COLO668 (cell line): Measurements from ENCODE around the gene UBE3A.
A peak's percentile ranks its signal among the peaks of the same experiment; 100 is the strongest.
"Not testable (repeated sequence)": the region's sequence is repeated elsewhere in the genome, so short reads cannot be mapped to it uniquely, and the experiment has no call there.

Source experiments
- DNase-seq: peaks from one replicate; lab custom pipeline; 2025; ENCODE audit not compliant: unreplicated experiment; lab: John Stamatoyannopoulos, UW

The UBE3A gene

DNA sequence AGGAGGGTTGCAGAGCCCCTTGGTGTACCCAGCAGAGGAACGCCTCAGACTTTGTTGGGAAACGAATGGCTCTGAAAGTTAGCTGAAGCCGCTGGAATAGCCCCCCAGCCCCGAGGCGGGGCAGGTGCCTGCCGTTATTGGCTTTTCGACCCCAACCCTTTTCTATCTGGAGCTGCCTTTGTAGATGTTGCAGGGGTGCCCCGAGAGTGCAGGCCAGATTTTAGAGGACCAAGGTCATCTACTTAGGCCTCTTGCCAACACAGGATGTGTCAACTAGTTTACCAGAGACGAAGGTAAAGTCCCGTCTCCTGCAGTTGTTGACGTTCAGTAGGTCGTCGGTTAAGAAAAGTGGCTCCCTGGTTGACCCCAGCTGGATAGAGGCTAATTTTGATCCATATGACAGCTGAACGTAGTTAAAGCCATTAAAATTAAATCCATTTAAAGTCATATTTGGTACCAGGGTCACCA, 579 bp upstream of the UBE3A start:
- no peak for DNase-seq

DNA sequence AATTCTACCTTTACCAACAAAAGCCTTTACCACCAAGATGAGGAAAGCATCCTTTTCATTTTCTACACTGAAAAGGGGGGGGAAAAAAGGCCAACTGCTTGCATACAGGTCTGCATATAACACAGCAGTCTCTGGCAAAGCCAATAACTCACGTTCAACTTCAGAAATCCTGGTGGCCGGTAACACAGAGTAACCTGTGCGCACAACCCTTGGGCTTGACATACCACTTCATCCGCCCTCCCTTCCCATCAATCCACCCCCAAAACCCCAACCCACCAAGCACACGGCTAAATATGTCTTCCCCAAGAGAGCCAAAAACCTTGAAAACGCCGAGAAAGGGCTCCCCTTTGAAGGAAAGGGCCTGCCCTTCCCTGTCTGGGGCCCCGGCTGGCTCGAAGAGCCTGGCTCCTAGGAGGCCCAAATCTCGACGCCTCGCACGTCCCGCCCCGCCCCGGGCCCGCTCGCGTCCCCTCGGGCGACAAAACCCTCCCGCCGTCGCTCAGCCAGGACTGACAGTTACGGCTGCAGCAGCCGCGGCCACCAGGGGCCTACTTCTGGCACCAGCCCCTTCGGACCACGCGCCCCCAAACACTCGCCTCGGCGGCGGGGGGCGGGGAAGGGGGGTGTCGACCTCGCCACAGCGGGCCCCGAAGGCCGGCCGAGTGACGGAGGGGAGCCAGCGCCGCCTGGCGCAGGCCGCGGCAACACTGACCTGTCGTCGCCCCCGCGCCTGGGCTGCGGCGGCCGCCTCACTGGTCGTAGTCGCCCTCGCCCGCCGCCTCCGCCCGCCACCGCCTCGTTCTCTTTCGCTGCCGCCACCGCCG, 835 bp downstream of the UBE3A start:
- DNase-seq, result peak; percentile 61

DNA sequence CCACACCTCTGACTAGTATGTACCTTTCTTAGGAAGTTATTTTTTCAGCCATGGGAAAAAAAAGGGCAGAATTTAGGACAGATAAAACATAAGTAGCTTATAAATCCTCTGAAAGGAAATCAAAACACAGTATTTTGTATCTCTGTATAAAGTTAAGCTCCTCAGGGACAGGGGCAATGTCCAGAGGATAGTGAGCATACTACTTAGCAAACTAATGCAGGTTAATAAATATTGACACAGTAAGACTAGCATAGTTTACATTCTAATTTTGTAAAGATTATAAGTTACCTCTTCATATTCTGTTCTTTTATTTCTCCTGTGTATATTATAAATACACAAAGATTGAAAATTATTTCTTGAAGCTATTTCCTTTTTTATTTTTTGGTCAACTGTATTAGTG, 2.1 kb downstream of the UBE3A start:
- DNase-seq, result no peak

DNA sequence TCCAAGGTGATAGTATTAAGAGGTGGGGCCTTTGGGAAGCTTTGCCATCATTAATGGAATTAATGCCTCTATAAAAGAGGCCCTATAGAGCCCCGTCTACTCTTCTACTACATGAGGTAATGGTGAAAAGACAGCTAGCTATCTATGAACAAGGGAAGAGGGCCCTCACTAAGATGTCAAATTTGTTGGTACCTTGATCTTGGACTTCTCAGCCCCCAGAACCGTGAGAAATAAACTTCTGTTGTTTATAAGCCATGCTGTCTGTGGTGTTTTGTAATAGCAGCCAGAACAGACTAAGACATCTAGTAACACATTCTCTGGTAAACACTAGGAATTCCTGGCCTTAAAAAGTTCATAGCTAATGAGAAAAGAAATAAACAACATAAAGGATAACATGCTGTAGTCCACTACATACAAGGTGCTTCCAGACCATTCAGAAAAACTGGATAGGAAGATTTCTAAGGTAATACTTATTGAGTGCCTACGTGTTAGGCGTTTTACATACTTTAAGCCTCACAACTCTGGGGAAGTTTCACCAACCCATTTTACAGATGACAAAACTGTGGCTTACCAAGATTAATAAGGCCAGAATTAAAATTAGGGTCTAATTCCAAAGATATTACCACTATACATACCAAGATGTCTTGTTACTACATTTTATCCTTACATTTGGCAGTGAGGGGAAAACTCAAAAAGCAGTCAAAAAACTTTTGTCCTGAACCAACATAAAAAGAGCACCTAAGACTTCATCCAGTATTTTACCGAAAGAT, 3.2 kb downstream of the UBE3A start:
- DNase-seq, result no peak

DNA sequence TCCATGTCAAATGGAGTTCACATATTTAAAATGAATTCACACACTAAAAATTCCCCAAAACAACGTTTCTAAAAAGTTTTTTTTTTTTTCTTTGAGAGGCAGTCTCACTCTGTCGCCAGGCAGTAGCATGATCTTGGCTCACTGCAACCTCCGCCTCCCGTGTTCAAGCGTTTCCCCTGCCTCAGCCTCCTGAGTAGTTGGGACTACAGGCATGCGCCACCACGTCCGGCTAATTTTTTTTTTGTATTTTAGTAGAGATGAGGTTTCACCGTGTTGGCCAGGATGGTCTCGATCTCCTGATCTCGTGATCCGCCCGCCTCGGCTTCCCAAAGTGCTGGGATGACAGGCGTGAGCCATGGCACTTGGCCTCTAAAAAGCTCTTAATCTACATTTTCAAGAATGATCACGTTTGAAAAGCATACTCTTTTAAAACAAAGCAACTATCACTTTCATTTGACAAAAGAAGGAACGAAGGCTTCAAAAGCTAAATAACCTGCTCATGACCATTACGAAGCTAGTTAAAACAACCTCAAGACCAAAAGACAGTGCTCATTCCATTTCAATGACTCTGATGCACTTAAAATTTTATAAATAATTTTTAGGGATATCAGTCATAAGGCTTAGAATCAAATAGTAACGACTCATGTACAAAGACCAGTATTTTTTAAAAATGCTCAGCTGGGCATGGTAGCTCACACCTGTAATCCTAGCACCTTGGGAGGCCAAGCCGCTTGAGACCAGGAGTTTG, 5.5 kb downstream of the UBE3A start:
- no peak for DNase-seq

DNA sequence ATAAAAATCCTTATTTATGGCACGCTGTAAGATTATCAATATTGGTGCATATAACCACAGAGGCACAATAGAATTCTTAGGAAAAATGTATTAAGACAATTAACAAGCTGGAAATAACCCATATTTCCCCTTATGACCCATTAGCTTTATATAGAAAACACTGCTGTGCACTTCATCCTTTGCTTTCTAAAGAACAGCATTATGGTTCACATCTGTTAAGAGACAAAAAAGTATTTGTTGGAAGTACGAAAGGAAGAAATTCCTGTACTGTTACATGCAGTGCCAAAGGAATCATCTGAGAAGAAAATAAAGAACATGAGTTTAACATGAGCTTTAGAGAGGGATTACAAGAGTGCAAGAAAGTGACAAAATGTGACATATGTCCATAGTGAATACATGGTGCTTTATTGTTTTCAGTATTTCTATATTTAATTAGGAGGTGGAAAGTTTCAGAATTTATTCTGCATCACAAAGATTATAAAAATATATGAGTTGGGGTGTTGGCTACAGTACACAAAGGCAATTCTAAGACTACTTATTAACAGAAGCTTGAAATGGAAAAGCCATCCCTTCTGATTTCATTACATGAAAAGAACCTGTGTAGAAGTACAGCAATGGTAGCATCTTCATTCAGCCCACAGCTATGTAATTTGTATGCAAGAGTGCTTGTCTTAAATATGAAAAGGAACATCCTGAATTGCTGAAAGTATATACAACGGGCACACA, 6.8 kb downstream of the UBE3A start:
- DNase-seq, result no peak

DNA sequence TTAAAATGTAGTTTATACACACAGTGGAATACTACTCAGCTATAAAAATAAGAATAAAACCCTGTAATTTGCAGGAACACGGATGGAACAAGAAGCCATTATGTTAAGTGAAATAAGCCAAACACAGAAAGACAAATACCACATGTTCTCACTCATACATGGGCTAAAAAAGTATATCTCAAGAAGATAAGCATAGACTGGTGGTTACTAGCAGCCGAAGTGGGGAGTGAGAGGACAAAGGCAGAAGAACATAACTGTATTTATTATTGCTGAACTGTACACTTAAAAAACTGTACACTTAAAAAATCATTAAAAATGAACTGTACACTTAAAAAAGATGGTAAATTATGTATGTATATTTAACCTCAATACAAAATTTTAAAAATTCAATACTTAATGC, 11.0 kb downstream of the UBE3A start:
- no peak for DNase-seq

DNA sequence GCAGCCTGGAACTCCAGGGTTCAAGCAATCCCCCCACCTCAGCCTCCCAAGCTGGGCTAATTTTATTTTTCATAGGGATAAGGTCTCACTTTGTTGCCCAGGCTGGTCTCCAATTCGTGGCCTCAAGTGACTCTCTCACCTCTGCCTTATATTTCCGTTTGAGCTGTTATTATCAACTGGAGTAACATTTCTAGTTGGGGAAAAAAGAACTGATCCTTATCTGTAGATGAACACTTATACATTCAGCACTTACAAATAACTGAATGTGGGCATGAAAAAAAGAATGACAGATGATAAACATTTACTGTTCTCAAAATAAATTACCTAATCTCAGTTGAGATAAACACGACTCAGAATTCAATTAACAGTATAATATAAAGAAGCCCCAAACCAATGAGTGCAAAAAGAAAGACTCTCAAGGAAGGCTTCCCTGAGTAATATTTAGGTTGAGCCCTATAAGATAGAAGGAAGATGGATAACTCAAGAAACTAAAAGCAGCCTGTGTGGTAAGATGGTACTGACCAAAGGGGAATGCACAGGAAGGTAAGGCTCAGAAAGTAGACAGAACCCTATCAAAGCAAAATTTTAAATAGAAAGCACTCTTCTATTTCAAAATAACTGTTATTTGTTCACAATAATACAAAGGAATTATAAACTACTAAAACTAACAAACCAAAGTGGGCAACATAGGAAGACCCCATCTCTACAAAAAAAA, 11.8 kb downstream of the UBE3A start:
- DNase-seq, result no peak

DNA sequence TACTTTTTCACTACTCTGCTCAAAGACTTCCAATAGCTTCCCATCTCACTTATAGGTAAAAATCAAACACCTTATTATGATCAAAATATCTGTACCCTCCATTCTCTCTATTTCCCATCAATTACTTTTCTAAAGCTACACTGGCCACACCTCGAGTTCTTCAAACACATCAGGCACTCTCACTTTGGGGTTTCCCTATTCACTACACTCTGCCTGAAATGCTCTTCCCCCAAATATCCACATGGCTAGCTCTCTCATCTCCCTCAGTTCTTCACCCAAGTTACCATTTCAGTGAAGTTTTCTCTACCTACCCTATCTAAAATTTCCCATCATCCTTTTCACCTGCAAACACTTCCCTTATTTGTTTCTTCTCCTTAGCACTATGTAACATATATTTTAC, 14.8 kb downstream of the UBE3A start:
- DNase-seq, result no peak

DNA sequence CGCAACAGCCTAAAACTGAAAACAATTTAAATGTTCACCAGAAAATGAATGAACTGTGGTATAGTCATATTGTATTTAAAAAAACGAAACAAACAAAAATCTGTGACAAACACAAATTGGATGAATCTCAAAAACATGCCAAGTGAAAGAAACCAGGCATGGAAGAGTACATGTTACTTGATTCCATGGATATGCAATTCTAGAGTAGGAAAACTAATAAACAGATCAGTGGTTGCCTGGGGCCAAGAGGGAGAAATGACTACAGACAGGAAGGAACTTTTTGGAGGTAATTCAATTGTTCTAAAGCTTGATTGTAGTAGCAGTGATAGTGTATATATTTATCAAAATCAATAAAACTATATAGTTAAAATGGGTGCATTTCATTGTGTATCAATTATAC, 16.8 kb downstream of the UBE3A start:
- DNase-seq, result no peak

DNA sequence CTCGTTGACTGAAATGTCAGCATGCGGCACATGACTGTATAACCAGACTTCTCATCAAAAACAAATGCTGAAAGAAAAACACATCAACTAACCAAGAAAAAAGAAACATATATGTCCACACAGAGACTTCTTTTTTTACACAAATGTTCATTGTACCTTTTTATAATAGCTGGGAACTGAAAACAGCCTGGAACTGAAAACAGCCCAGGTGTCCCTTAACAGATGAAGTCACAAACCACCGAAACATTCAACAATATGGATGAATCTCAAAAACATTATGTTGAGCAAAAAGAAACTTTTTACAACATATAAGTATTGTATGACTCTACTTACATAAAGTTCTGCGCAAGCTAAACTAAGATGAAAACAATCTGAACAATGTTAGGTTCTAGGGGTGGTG, 20.6 kb downstream of the UBE3A start:
- DNase-seq, result no peak

DNA sequence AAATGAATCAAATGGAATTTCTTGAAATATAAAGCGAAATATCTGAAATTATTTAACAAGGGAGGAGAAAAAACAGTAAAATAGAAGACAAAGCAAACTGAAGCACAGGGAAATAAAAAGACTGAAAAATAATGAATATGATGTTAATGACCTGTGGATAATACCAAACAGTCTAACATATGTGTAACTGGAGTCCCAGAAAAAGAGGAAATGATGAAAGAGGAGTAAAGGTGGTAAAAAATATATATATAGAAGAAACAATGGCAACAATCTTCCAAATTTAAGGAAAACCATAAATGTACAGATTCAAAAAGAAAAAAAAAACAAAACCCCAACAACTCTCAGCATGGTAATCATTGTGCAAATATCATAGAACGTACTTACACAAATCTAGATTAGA, 21.2 kb downstream of the UBE3A start:
- no peak for DNase-seq

DNA sequence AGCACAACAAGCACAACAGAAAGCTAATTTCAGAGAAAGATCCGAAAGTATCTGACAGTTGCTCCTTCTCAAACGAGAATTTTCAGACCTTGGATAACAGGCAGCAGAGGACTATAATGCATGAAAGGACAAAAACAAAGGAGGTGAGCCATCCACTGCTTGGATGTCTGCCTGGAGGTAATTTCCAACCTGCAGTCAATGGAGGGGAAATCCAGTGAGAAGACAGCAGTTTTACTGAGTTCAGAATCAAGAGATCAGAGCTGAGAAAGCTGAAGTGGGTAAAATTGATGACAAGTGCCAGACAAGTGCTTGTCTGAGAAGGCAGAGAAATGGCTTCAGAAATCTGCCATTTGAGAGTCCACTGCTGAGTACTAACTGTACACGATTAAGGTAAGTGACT, 22.1 kb downstream of the UBE3A start:
- no peak for DNase-seq

DNA sequence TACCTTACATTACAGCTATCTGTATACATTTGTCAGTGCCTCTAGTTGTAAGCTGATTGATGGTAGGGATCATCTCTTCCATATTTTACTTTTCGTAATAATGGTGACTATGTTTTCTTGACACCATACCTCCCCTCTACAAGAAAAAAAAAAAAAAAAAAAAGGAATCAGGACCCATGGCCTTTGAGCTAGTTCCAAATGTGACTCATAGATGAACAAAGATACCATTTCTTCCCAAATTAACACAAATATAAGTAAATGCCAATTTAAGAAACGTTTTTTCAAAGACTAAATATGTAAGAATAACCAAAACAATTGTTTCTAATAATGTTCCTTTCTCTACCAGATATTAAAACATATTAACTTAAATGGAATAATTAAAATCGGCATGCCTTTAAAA, 23.1 kb downstream of the UBE3A start:
- DNase-seq, result no peak

DNA sequence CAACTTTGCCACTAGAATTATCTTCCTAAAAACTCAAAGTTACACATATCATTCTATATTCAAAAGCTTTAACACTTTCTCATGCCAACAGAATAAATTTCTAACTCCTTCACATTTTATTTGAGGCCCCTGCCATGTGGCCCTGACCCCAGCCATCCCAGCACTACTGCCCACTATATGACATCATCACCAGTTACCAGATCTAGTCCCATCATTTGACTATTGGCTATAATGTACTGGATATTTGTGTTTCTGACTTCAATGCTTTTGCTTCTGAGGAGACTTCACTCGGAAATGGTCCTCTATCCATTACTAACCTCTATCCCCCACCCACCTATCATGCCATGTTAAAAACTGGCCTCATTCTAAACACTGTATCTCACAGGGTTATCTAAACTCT, 23.6 kb downstream of the UBE3A start:
- DNase-seq, result no peak

DNA sequence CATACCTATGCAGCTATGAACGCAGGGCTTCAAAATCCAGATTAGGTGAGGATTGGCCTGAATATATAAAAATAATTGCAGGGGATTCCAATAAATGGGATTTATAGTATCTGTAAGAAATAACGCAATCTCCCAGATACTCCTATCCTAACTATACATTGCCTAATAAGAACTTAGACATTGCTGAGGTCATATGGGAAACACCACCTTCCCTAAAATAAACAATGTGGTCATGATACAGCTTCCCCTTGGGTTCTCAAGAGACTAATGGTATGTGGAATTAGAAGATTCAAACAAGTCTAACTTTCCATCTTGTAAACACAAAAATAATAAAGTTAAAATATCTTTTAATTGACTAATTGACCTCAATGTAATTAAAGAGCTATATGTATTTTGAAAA, 28.2 kb downstream of the UBE3A start:
- no peak for DNase-seq

DNA sequence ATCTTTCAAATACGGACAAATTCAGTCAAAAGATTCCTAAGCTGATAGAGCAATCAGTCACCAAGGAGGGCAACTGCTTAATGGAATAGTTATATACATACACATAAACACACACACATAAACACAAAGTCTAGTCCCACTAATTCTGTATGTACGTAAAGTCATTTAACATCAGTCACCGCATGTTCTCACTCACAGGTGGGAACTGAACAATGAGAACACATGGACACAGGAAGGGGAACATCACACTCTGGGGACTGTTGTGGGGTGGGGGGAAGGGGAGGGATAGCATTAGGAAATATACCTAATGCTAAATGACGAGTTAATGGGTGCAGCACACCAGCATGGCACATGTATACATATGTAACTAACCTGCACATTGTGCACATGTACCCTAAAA, 29.1 kb downstream of the UBE3A start:
- DNase-seq, result not testable (repeated sequence)

DNA sequence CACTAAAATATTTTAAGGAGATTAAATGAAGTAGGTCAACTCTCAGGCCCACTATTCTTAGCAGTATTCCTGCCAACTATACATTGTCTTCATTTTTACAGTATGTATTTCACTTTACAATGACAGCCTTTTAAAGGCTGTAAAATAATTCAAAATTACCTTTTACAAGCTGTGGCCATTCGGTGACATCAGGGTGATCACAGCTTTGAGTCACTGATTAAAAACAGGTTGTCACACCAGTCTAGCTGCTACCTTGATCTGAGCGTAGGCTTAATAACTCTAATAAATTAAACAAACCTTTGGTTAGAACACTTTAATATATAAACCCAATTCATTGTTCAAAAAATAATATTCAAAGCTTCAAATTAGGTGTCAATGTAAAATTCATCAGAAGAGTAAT, 29.9 kb downstream of the UBE3A start:
- no peak for DNase-seq

DNA sequence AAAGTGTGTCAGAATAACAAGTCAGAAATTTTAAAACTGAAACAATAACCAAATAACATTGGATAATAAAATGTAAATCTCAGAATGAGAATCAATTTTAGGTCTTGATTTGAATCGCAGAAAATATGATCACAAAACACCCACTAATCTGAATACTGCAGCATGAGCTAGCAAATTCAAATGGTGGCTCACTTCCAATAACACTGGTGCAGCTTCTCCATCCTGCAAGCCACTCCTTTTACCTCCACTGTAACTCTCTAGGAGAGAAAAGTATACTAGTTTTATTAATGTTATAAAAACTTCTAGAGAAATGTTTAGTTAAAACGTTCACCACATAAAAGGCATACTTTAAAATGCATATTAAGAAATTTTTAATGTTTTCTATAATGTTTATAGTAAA, 30.4 kb downstream of the UBE3A start:
- no peak for DNase-seq

DNA sequence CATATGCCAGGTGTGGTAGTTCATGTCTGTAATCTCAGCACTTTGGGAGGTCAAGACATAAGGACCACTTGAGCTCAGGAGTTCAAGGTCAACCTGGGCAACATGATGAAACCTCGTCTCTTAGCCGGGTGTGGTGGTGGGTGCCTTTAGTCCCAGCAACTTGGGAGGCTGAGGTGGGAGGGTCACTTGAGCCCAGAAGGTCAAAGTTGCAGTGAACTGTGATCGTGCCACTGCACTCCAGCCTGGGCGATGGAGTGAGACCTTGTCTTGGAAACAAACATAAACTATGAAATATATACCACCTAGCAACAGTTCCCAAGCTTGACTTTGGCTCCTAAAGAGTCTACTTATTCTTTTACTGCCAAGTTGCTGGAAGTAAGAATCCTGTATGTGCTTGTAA, 30.9 kb downstream of the UBE3A start:
- no peak for DNase-seq
